ENCODE measurements around the gene MMAB. TPM values are rescaled to one million over a fixed set of nuclear protein-coding genes. Genes with fewer than 3 reads are reported as not detected.

The MMAB gene
- total RNA-seq, 2 experiments from 2014 or later, result 43.8 to 44.9 TPM

- H3K4me3 Mint-ChIP-seq, result no peak overlapping the region
- H3K9me3 Mint-ChIP-seq, result no peaks in the 10 kb centered on the region
- H3K4me1 Mint-ChIP-seq (ENCODE audit: low read depth), result peaks cover 23% of the 10 kb centered on the region
- no peaks in the 10 kb centered on the region for H3K27me3 Mint-ChIP-seq (ENCODE audit: low read depth)
- H3K36me3 Mint-ChIP-seq (ENCODE audit: low read depth), result peaks cover 12% of the 10 kb centered on the region
- CTCF ChIA-PET, result no interaction called here
- no peak for DNase-seq
- H3K27ac Mint-ChIP-seq, result no peak overlapping the region
- intact Hi-C loops (cut with micrococcal nuclease), result no loop called here
Measured at GRCh38 chr12:109591041-109591440, 17.7 kb upstream of the MMAB start.

DNA sequence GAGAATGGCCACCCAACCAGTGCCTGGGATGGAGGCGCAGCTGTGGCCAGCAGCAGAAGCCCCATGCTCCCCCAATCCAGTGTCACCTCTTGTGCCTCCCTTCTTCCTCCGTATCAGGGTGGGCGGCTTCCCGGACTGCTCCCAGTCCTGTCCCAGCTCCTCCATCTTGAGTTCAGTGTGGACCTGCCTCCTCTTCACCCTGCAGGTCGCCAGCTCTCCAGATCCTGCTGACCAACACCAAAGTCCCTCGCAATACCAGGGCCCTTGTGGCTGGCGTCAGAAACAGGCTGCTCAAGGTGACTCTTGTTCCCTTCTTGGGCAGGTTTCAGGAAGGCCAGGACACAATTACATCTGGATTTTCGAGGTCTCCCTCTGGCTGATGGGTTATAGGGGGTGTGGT is 17.3 kb upstream of the MMAB start:
- H3K27me3 Mint-ChIP-seq (ENCODE audit: low read depth), result no peaks in the 10 kb centered on the region
- H3K4me1 Mint-ChIP-seq (ENCODE audit: low read depth), result peaks cover 18% of the 10 kb centered on the region
- no peak overlapping the region for H3K4me3 Mint-ChIP-seq
- no peaks in the 10 kb centered on the region for H3K9me3 Mint-ChIP-seq
- DNase-seq, result no peak
- intact Hi-C loops (cut with micrococcal nuclease), result no loop called here
- CTCF ChIA-PET, result interaction anchor here (0.6 kb wide), 1 partner anchor 159 kb away, joined by 4 read pairs; no protein-coding TSS in a partner anchor
- no peak overlapping the region for H3K27ac Mint-ChIP-seq
- H3K36me3 Mint-ChIP-seq (ENCODE audit: low read depth), result peaks cover 12% of the 10 kb centered on the region

- no peaks in the 10 kb centered on the region for H3K9me3 Mint-ChIP-seq
- no peak overlapping the region for H3K27ac Mint-ChIP-seq
- CTCF ChIA-PET, result no interaction called here
- intact Hi-C loops (cut with micrococcal nuclease), result no loop called here
- H3K27me3 Mint-ChIP-seq (ENCODE audit: low read depth), result no peaks in the 10 kb centered on the region
- peaks cover 10% of the 10 kb centered on the region for H3K4me1 Mint-ChIP-seq (ENCODE audit: low read depth)
- H3K36me3 Mint-ChIP-seq (ENCODE audit: low read depth), result peaks cover 12% of the 10 kb centered on the region
- no peak overlapping the region for H3K4me3 Mint-ChIP-seq
- DNase-seq, result no peak
Measured at GRCh38 chr12:109589691-109590245, 16.5 kb upstream of the MMAB start.

GRCh38 chr12:109589240-109589590 is 15.9 kb upstream of the MMAB start:
- Mint-ChIP-seq H3K27me3 (ENCODE audit: low read depth) (no peaks in the 10 kb centered on the region), H3K4me3 (no peak overlapping the region), H3K36me3 (ENCODE audit: low read depth) (peaks cover 12% of the 10 kb centered on the region), H3K9me3 (no peaks in the 10 kb centered on the region), H3K27ac (no peak overlapping the region), H3K4me1 (ENCODE audit: low read depth) (peaks cover 4% of the 10 kb centered on the region)
- no peak for DNase-seq
- intact Hi-C loops (cut with micrococcal nuclease), result no loop called here
- CTCF ChIA-PET, result interaction anchor here (0.7 to 2.7 kb wide), 2 partner anchors 8 to 105 kb away, joined by 3 to 6 read pairs; no protein-coding TSS in a partner anchor

- Mint-ChIP-seq H3K4me1 (ENCODE audit: low read depth) (no peaks in the 10 kb centered on the region), H3K9me3 (no peaks in the 10 kb centered on the region), H3K36me3 (ENCODE audit: low read depth) (peaks cover 12% of the 10 kb centered on the region), H3K27ac (no peak overlapping the region), H3K4me3 (no peak overlapping the region), H3K27me3 (ENCODE audit: low read depth) (no peaks in the 10 kb centered on the region)
- intact Hi-C loops (cut with micrococcal nuclease), result no loop called here
- no peak for DNase-seq
- CTCF ChIA-PET, result interaction anchor here (0.5 to 2.7 kb wide), 3 partner anchors 8 to 105 kb away, joined by 3 to 6 read pairs (median 5); no protein-coding TSS in a partner anchor
Measured at GRCh38 chr12:109588461-109589239, 15.3 kb upstream of the MMAB start.

GRCh38 chr12:109587921-109588320 is 14.6 kb upstream of the MMAB start:
- intact Hi-C loops (cut with micrococcal nuclease), result no loop called here
- Mint-ChIP-seq H3K4me3 (no peak overlapping the region), H3K36me3 (ENCODE audit: low read depth) (peaks cover 13% of the 10 kb centered on the region), H3K27me3 (ENCODE audit: low read depth) (no peaks in the 10 kb centered on the region), H3K4me1 (ENCODE audit: low read depth) (no peaks in the 10 kb centered on the region), H3K27ac (no peak overlapping the region), H3K9me3 (no peaks in the 10 kb centered on the region)
- DNase-seq, result no peak
- CTCF ChIA-PET, result interaction anchor here (0.5 to 2.7 kb wide), 2 partner anchors 9 to 15 kb away, joined by 5 to 6 read pairs; no protein-coding TSS in a partner anchor

- Mint-ChIP-seq H3K27me3 (ENCODE audit: low read depth) (no peaks in the 10 kb centered on the region), H3K4me3 (no peak overlapping the region), H3K27ac (no peak overlapping the region), H3K4me1 (ENCODE audit: low read depth) (no peaks in the 10 kb centered on the region), H3K36me3 (ENCODE audit: low read depth) (peaks cover 12% of the 10 kb centered on the region), H3K9me3 (no peaks in the 10 kb centered on the region)
- DNase-seq, result no peak
- CTCF ChIA-PET, result interaction anchor here (0.6 to 2.7 kb wide), 5 partner anchors 10 to 920 kb away, joined by 3 to 6 read pairs (median 3); partner anchors contain the start of gene MVK
- intact Hi-C loops (cut with micrococcal nuclease), result no loop called here
Measured at GRCh38 chr12:109586385-109587296, 13.3 kb upstream of the MMAB start.

- H3K9me3 Mint-ChIP-seq, result no peaks in the 10 kb centered on the region
- CTCF ChIA-PET, result interaction anchor here (0.7 to 1.0 kb wide), 3 partner anchors 11 to 17 kb away, joined by 3 to 4 read pairs (median 4); no protein-coding TSS in a partner anchor
- H3K27ac Mint-ChIP-seq, result no peak overlapping the region
- peaks cover 17% of the 10 kb centered on the region for H3K36me3 Mint-ChIP-seq (ENCODE audit: low read depth)
- DNase-seq, result no peak
- intact Hi-C loops (cut with micrococcal nuclease), result no loop called here
- H3K4me1 Mint-ChIP-seq (ENCODE audit: low read depth), result no peaks in the 10 kb centered on the region
- H3K4me3 Mint-ChIP-seq, result no peak overlapping the region
- no peaks in the 10 kb centered on the region for H3K27me3 Mint-ChIP-seq (ENCODE audit: low read depth)
Measured at GRCh38 chr12:109583733-109584132, 10.4 kb upstream of the MMAB start.

DNA sequence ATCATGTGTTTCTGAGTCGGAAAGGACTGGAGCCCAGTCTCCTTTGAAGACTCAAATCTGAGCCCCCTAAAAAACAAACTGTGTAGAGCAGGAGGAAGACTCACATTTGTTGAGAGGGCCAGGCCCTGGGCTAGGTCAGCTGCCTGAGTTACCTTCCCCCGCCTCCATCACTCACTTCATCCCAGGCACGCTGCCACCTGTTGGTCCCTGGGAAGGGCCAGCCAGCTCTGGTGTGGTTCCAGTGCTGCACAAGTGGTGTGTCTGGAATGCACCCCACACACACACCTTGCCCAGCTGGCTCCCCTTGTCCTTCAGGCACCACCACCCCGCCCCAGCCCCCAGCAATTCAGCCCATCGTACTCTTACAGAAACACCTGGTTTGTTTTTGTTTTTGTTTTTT is 9.3 kb upstream of the MMAB start:
- no peak overlapping the region for H3K4me3 Mint-ChIP-seq

GRCh38 chr12:109581856-109582255 is 8.6 kb upstream of the MMAB start:
- no peak for DNase-seq
- H3K9me3 Mint-ChIP-seq, result no peaks in the 10 kb centered on the region
- H3K27me3 Mint-ChIP-seq (ENCODE audit: low read depth), result no peaks in the 10 kb centered on the region
- H3K4me1 Mint-ChIP-seq (ENCODE audit: low read depth), result no peaks in the 10 kb centered on the region
- H3K4me3 Mint-ChIP-seq, result no peak overlapping the region
- H3K27ac Mint-ChIP-seq, result no peak overlapping the region
- H3K36me3 Mint-ChIP-seq (ENCODE audit: low read depth), result peaks cover 16% of the 10 kb centered on the region
- CTCF ChIA-PET, result interaction anchor here (1.4 kb wide), 1 partner anchor 16 kb away, joined by 7 read pairs; no protein-coding TSS in a partner anchor
- intact Hi-C loops (cut with micrococcal nuclease), result no loop called here

More for the DNA sequence above, 9.3 kb upstream of the MMAB start:
- Mint-ChIP-seq H3K4me1 (ENCODE audit: low read depth) (no peaks in the 10 kb centered on the region), H3K27me3 (ENCODE audit: low read depth) (no peaks in the 10 kb centered on the region), H3K27ac (no peak overlapping the region), H3K9me3 (no peaks in the 10 kb centered on the region), H3K36me3 (ENCODE audit: low read depth) (peaks cover 16% of the 10 kb centered on the region)
- intact Hi-C loops (cut with micrococcal nuclease), result no loop called here
- DNase-seq, result no peak
- CTCF ChIA-PET, result interaction anchor here (0.6 to 1.4 kb wide), 2 partner anchors 16 to 208 kb away, joined by 3 to 7 read pairs; no protein-coding TSS in a partner anchor

DNA sequence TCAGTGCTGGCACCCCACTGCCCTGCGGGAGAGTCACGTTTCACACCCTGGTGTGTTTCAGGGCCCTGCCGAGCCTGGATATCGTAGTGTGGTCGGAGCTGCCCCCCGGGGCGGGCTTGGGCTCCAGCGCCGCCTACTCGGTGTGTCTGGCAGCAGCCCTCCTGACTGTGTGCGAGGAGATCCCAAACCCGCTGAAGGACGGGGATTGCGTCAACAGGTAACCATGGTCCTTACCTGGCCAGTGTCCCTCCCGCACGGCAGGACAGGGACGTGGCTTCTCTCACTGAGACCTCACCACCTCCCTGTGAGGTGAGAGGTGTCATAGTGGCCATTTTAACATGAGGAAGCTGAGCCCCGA is 8.0 kb upstream of the MMAB start:
- no peaks in the 10 kb centered on the region for H3K4me1 Mint-ChIP-seq (ENCODE audit: low read depth)
- H3K27me3 Mint-ChIP-seq (ENCODE audit: low read depth), result no peaks in the 10 kb centered on the region
- H3K36me3 Mint-ChIP-seq (ENCODE audit: low read depth), result peaks cover 18% of the 10 kb centered on the region
- DNase-seq, result no peak
- no peaks in the 10 kb centered on the region for H3K9me3 Mint-ChIP-seq
- intact Hi-C loops (cut with micrococcal nuclease), result no loop called here
- CTCF ChIA-PET, result interaction anchor here (1.4 kb wide), 1 partner anchor 17 kb away, joined by 7 read pairs; no protein-coding TSS in a partner anchor
- no peak overlapping the region for H3K4me3 Mint-ChIP-seq
- H3K27ac Mint-ChIP-seq, result no peak overlapping the region

GRCh38 chr12:109580684-109581333 is 7.5 kb upstream of the MMAB start:
- intact Hi-C loops (cut with micrococcal nuclease), result no loop called here
- Mint-ChIP-seq H3K9me3 (no peaks in the 10 kb centered on the region), H3K36me3 (ENCODE audit: low read depth) (peaks cover 19% of the 10 kb centered on the region), H3K4me1 (ENCODE audit: low read depth) (no peaks in the 10 kb centered on the region), H3K27me3 (ENCODE audit: low read depth) (no peaks in the 10 kb centered on the region), H3K27ac (no peak overlapping the region), H3K4me3 (no peak overlapping the region)
- CTCF ChIA-PET, result no interaction called here
- DNase-seq, result no peak
